ENCODE results near the gene LRRC38.

- no peak for TF ChIP-seq POLR2A (IDR thresholded peaks at IDR 0.05; ENCODE audit: low read length)
- TF ChIP-seq GATA1 (IDR thresholded peaks at IDR 0.05; ENCODE audit: low read depth, low read length): no peak
Measured at GRCh38 chr1:13548281-13548680, 34.5 kb upstream of the LRRC38 start.

Data from erythroblast (primary cell).